Hematopoietic multipotent progenitor cell treated with erythropoietin and hydrocortisone succinate and interleukin-3 and kit ligand, for 6 days (in vitro differentiated cells): ENCODE measurements around the gene HOXA9.

Experiments
- DNase-seq: peaks from one replicate; pipeline ENCODE4 v3.0.0-alpha.2; 2015

The HOXA9 gene

DNA sequence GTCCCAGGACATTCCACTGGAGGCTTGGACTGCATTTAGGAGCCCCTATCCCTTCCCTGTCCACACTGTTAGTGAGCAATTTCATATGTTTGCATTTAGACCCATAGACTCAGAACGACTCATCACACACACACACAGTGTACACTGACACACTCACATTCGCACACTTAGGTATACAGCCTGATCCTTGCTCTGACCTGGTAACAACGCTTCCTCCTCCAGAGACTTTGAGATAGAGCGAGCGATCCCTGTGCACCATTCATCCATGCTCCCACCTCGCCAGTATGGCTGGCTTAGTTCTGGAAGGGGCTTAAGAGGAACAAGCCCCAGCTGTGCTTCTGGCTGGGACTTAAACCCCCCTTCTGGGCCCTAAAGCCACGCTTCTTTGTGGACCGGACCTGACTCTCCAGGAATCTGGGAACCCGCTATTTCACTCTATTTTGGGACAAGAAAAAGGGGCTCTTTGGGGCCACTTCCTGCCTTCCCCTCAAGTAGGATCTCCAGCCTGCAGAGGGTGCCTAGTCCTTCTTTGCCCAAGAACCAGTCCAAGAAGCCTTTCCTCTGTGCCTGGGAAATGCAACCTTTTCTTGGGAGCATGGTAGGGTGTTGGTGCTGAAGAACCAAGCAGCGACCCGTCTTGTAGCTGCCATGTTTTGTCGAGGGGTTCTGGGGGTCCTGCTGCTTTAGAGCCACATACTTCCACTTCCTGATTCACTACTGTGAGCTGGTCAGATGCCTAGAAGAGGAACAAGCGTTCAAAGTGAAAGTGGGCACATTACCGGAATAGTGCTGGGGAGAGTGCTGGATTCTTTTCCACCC is 35.6 kb upstream of the HOXA9 start:
- peak; percentile 50 for DNase-seq

DNA sequence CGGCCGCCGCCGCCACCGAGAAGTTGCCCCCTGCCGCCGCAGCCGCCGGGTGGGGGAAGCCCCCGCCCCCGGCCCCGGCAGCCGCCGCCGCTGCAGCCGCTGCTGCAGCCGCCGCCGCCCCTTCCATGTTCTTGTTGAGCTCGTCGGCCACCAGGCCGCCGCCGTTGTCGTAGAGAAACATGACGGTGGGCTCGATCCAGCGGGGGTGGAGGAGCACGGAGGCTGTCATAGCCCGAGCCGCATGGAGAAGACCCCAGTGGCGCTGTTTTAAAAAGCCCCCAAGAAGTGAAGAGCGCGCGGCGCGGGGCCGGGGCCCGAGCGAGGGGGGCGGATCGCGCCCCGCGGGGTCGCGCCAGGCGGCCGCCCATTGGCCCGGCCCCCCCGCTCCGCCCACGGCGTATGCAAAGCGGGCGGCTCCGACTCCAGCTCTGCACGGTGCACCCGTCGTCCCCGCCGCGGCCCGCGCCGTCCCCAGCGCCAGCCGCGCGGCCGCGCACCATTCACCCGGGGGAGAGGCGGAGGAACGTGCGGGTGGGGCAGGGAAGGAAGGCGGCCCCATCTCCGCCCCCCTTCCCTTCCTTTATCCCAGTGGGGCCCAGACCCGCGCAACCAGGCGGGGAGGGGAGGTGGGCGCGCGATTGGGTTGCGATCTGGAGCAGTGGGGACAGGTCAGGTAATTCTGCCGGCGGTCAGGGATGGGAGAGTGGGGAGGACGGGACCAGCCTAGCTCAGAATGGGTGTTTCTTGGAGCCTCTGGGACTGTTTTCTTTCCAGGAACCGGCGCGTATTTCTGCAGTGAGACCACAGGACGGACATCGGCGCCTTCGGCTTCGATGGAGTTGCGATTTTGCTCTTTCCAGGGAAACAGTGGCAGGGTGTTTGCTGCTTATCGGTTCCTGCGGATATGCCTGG is 34.8 kb upstream of the HOXA9 start, which contains the start of gene HOXA13:
HOXA13 (minus strand) TSS at position 243 of the 912 bp plus-strand sequence; CDS start at position 229, 14 bp downstream.
- peak; percentile 48 for DNase-seq

DNA sequence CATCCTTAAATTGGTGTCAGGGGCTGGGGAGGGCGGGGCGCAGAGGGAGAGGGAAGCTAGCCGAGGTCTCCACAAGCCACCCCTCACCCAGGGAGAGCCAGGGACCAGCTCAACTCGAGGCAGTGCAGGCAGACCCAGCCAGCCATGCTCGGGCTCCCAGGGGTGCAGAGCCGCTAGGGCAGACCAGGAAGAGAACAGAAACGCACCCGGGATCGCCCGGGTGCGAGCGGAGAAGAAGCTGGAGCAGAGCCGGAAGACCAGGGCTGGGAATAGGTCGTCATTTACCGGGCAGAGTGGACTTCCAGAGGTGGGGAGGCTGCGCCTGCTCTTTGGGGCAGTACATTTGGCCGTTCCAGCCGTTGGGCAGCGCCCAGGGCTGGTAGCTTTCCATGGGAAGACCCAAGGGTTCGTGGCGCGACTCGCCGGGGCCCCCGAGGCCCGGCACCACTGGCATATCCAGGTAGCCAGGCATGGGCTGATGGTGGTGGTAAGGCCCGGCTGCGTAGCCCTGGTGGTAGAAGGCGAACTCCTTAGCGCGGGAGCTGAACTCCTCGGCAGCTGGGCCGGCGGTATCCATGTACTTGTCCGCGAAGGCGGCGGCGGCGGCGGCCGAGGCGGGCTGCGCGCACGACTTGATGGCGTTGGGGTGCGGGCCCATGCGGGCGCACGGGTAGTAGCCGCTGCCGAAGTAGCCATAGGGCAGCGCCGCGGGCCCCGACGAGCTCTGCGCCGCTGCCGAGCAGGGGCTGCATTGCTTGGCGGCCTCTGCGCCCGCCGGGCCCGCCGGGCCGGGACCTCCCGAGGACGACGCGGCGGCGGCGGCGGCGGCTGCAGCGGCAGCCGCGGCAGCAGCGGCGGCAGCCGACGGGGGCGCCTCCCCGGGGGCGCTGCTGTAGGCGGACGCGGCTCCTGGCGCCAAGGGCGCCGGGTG is 33.8 kb upstream of the HOXA9 start:
- no peak for DNase-seq

DNA sequence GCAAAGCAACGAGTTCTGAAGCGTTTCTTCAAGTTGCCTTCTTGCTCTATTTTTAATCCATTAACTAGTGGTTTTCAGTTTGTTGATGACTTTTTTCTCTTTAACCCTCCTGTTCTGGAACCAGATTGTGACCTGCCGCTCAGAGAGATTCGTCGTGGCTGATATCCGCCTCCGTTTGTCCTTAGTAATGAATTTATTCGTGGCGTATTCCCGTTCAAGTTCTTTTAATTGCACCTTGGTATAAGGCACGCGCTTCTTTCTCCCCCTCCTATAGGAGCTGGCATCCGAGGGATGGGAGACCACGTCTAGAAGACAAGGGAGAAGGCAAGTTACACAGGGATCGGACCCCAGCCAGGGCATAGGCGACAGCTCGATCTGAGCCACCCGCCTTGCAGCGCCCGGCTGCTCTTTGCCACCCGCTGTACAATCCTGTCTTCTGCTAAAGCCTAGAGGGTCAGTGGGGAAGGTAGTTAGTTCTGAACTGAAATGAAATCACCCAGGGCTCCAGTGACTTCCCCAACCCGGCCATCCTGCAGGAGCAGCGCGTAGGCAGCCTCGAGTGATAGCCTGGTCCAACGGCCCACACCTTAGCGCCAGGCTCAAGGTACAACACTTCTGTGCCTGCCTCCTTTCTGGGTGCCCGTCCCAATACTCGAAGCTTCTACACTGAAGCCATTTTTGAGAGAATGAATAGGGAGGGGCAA is 33.0 kb upstream of the HOXA9 start:
- no peak for DNase-seq

DNA sequence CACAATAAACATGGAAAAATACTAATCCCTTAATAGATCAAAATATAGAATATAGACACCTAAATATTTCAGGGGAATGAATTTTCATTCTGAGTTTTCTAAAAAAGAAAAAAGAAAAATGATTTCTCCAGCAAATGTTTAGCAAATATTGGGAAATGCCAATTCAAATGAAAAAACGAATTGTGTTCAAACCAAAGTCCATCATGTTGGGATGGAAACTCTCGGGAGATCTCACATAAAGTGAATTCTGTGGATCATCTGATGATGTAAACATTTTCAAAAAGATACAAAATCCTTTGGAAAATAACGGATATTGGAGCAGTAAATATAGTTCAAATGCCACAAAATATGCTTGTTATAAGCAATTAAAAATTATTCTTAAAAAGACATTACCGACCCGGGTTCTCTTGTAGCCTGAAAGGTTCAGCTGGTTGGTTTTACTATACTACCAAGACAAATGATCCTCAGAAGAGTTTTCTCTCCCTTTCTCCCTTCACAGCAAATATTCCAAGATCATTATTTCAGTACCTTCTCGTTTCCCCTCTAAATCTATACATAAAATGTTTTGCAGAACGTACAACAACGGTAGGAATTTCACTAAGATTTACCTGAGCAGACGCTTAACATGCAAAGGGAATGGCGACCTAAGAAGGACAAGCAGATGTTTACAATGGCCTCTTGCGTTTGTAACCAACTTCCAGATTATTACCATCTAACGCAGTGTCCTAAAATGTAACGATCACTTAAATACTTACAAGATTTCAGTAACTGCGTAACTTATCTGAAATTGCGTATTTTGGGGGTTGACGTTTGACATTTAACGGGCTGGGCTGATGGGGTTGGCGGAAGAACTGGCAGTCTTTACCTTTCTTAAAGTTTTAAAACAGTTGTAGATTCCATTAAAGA is 32.1 kb upstream of the HOXA9 start:
- DNase-seq: no peak

DNA sequence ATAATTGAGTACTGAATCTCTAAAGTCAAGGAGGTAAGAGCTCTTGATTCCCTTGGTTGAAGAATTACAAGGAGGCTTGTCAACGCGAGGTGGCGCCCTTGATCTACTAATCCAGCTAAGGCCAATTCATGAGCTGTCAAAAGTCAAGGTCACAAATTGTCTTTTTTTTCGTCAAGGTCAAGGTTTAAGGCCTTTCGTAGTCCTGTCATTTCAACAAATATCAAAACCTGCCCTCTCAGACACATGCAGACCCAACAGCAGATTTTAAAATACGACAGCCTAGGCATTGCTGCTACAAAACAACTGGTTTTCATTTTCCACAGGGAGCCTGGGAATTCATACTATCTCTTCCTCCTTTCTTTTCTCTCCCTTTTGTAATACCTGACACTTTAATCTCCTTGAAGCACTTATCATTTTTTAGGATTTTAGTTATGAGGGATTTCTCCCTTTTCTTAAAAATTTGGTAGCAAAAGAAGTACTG is 31.0 kb upstream of the HOXA9 start:
- DNase-seq: peak; percentile 91

DNA sequence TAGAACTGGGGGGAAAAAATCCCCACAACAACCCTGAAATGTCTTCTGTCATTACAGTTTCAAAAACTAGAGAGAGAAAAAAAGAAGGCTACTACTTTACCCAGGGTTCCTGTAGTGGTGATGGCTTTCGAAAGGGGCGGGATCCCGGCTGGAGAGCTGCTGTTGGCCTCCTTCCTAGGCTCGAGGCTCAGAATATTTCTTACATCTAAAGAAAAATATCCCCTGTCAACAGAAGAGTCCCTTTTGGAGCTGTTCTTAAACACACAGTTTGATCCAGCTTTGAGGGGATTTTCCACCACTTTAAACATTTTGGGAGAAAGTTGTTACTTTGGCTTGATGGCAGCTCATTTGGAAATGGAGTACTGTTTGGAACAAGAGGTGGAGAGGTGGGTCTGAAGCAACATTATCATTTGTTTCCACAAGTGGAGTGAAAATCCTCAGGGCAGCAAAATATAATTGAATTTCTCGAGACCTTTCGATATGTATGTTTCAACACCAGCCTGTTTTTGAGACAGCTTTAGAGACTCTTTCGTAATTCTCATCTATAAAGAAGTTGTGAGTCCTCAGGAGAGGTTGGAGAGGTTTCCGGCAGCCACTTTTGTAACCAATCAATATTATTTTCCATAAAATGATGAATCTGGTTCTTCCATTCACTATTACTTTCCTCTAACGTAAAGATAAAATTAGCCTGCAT is 29.5 kb upstream of the HOXA9 start:
- DNase-seq: no peak

DNA sequence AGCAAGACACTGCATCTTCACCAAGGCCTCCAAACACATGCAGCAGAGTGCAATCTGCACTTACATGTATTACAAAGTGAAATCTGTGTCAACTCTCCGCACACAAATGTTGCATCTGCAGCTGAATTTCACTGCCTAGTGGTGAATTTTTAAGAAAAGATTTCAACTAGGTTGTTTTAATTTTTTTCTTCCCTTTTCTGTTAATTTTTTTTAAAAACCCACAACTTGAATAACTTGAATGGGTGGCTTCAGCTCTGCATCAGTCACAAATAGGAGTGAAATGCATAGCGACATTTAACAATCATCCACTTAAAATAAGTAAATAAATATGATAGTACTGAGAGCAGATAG is 28.6 kb upstream of the HOXA9 start:
- DNase-seq: no peak

DNA sequence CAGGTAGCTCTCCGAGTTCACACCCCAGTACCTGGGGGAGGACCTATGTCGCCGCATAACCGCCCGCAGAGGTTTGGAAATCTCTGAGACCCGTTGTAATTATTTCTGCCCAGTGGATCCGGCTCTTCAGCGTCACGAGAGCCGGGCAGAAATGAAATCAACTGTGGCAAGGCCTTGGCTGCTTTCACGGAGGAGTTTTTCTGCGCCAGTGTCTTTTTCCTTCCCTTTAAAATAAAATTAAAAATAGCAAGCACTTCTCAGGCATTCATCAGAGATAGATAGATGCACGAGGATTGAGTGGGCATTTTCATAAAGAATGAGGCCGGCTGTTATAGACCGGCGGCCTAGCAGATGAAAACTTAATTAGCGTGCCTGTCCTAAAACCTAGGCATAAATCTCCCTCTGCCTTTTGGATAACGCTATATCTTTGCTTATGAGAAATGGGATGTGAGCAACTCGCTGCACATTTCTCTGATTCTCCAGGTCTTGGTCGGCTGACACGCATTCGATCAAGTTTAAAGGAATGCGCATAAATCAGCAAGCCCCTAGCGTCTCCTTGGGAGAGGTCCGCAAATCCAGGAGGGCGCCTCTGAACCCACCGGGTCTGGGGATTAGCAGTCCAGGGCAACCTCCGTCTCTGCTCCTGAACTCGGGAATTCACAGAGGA is 28.1 kb upstream of the HOXA9 start:
- DNase-seq: no peak

DNA sequence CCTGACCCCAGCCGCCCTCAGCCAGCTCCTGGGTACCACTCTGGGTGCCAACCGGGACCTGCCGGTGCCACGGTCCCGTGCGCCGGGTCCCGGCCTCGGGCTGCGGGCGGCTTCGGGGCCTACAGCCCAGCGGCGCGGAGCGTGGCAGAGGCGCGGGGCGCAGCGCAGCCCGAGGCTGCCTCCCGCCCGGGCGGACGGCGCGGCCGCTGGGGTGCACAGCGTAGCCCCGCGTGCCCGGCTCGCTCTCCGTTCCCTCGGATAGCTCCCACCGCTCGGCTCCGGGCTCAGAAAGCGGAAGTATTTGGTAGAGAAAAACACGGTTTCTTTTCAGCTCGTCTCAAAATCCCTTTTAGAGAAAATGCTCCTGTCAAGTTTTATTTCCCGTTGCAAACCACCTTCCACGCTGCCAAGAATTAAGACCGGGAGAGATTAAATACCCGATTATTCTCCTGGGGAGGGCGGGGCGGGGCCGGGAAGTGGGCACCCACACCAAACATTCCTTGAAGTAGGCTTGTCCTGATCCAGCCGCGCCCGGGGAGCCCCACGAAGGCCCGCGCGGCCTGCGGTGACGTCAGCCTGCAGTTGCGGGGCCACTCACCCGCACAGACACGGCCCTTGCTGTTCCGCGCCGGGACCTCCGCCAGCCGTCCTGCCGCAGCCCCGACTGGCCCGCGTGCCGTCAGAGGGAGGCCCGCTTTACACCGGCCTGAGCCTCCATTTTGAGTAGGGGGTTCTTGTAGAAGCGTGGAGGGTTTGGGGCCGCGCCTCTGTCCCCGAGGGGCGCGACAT is 27.4 kb upstream of the HOXA9 start:
- peak; percentile 61 for DNase-seq

DNA sequence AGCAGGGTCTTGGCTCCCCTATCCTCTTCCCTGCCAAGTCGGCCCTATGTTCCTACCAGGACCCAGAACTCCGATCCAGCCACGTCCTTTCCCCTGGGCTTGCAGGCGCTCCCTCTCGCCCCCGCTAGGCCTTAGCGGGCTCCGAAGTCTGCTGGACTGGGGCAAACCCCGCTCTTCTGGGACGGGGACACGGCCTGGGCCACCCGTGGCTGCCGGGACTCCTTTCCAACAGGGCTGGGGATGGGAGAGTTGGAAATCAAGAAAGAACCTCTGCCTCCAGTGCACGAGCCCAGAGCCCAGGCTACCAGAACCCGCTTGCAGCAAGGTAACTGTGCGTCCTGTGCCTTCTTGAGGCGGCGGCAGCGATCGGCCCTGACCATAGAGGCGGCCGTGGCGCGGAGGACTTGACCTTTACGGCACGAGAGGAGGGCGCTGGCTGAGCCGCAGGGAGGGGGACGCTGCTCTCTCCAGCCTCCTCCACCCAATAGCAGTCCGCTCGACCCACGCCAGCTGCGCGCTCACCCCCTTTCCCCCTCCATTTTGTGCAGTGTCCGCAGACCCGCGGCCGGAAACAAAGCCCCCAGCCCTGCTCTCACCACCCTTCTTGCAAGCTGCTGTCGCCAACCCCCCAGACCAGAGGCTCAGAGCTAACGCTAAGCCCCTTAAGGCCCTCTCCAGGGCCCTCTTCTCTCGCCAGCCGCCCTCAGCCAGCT is 26.7 kb upstream of the HOXA9 start:
- no peak for DNase-seq

DNA sequence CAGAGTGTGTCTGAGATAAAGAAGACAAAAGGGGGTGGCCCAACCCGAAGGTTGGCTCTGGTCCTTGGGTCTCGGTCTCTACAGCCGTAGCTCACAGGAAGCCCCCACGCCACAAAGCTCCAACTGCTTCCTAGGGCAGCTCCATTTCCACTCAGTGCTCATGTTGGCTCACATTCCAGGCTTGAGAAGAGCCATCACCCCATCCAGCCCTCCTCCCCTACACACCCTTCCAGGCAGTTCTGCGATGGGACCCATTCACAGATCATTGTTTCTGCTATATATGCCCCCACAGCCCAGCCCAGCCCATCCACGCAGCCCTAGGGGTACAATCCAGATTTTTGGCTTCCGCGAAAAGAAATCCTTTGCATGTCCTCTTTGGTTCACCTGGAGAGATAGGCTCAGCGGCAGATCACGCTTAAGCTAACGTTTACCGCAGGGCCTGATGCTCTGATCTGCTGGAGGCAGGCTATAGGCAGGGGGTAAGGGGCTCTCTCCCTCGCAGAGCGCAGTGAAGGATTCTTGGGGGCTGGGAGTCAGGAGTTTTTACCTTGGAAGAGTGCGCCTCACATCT is 25.9 kb upstream of the HOXA9 start:
- DNase-seq: no peak

DNA sequence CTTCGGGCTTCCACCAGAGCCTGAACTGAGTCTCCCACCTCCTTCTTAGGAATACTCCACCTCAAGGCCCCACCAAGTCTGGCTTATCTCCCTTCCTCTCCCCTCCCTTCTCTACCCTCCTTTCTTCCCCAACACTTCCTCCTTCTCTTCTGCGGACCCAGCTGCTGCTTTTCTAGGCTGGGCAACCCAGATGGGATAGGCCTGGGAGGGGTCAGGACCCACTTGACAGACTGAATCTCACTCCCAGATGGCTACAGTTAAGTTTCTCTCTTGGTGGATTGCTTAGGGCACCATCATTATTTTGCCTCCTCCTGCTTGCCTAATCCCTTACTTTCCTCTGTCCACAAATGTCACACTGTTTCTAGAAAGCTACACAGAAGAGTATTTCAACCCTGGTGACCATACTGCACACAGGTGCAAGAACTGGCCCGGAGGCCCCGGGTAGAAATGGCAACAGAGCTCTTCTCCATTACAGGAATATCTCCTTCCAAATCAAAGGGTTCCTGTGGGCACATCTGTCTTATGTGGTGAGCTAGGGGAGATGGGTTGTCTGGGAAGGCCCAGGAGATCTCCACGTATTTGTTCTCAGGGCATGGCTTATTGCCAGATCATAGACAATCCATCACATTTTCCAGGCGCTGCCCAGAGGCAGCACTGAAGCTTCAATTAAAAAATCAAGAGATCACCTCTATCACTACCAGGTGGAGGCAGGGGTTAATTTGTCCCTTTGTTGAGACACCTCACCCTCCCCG is 24.8 kb upstream of the HOXA9 start:
- DNase-seq: no peak

DNA sequence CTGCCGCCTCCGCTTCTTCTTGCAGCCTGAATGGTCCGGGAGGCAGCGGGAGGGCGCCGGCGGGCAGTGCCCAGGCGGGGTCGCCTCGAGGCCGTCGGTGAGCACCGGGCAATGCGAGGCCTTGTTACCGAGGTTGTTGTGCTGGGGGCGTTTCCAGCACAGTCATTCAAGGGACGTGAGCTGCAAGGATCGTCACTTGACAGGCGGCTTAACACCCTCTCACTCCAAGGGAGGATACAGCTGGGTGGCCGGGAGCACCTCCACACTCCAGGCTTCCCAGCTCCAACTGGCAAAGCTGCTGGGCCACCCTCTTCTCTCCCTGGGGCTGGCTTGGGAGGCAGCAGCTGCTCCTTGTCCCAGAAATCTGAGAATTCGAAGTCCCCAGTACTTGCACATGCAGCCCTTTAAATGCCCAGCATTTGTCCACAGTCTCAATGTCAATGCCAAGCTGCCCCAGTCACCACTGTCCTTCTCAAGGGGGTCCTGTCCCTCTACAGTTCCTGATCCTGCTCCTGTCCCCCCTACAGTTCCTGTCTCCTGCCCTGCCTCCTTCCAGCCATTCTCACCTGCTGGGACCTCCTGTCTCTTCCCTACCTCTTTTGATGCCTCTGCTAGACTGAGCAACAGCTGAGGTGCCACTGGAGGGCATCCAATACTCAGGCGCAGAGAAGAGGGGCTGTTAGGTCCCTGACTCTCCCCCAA is 24.1 kb upstream of the HOXA9 start:
- no peak for DNase-seq

DNA sequence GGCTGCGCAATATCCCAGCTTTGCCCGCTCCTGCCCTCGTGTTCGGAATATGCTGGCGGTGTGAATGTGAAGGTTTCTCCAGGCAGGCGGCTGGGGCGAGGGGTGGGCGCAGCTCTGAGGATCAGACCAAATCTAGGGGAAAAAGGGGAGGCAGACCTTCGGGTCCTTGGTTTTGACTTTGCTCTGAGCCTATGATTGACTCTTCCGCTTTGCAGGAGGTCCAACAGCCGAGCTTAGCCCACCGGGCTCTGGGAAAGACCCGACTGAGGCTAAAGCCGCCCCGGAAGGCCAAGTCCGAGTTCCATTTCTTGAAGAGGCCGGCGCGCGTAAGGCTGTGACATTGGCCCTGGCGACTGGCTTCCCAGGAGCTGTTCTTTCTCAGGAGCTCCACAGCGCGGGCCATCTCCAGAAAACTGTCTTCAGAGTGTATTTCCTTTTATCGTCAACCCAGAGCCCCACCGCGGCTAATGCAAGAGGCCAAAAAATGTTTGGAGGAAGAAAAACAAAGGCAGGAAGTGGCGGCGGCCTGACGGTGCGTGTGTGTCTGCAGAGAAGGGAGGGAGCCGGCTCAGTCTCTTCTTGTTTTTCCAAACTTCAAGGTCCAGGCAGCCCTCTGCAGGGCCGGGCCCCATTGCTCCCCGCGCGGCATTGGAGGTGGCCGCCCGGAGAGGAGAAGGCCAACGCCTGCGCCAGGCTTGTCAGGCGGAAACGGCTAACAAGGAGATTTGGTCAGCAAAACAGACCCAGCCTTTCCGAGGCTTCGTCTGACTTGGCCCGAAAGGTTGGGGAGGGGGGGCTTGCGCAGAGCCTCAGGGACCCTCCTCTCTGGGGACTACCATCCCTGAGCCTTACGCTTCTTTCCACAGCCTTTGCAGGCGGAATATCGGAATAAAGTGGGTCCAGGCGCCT is 23.3 kb upstream of the HOXA9 start:
- DNase-seq: no peak
